AG04450 (cell line): ENCODE results near the gene RNF145. TPM values are rescaled to one million over a fixed set of nuclear protein-coding genes. Genes with fewer than 3 reads are reported as not detected.

Source experiments
- CTCF ChIA-PET: fragments of 300-600, 350-600 bp; formaldehyde crosslinking; extraction: SDS; loops from one replicate; lab custom pipeline; 2022; ENCODE audit warnings: antibody characterized with exemption, inconsistent platforms; lab: Charles Lee
- POLR2A ChIA-PET: fragments of 350-600 bp; formaldehyde crosslinking; extraction: SDS; loops from one replicate; lab custom pipeline; 2021; ENCODE audit warnings: antibody characterized with exemption, inconsistent platforms; lab: Yijun Ruan, JAX
- DNase-seq: peaks from one replicate; pipeline ENCODE4 v3.0.0-alpha.2; 2011; ENCODE audit warnings: low read depth, low spot score
- H3K27ac ChIP-seq: one replicate; pipeline ENCODE4 v1.5.1; 2012; ENCODE audit warnings: low read depth, low read length, control low read depth
- H3K27me3 ChIP-seq: one replicate; pipeline ENCODE4 v1.6.0; 2012; ENCODE audit warnings: low read length; ENCODE audit not compliant: control insufficient read depth, insufficient read depth
- H3K4me3 ChIP-seq: 2 replicates; pipeline ENCODE4 v1.5.1; 2011; ENCODE audit warnings: mild to moderate bottlenecking, low read depth, low read length, control low read depth
- H3K9me3 ChIP-seq: 2 replicates; pipeline ENCODE4 v1.5.1; 2012; ENCODE audit warnings: low read length; ENCODE audit not compliant: control insufficient read depth, insufficient read depth
- polyA plus RNA-seq: library from polyadenylated mRNA; depleted of rRNA; stranded (reverse); fragments of >200 nt; gene quantifications from 2 replicates; pipeline ENCODE4 v1.2.3, GENCODE V29; 2011
- TF ChIP-seq, protein P1 (sequence below): IDR thresholded peaks from 2 replicates; pipeline ENCODE4 v1.5.1; 2011; ENCODE audit warnings: low read depth, low read length, control low read depth, inconsistent platforms

The RNF145 gene
- polyA plus RNA-seq, 1 experiment = 66.3 TPM

DNA sequence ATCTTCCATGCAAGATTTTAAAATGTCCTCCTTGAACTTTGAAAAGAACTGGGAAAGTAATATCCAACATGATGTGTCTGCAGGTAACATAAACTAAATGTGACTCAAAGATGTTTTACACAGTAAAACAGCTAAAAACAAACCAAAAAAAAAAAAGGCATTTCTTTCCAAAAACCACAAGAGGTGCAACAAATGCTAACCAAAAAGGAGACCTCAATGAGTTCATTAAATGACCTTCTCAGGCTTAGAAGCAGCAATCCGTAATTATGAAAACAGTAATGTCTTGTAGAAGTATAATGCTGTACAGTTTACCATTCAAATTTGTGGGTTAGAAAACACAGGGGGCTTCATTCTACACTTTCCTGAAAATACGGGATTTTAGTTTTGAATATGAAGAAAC, 2.5 kb downstream of the RNF145 start:
- ChIA-PET CTCF (interaction anchor here (1.1 to 3.5 kb wide), 3 partner anchors 13 to 51 kb away, joined by 3 to 27 read pairs (median 4); no protein-coding TSS in a partner anchor), POLR2A (interaction anchor here (1.0 kb wide), 1 partner anchor 22 kb away, joined by 4 read pairs; no protein-coding TSS in a partner anchor)
- peak overlapping the region; percentile 85 for H3K4me3 ChIP-seq
- no peaks in the 10 kb centered on the region for H3K9me3 ChIP-seq
- no peaks in the 10 kb centered on the region for H3K27me3 ChIP-seq
- no peak overlapping the region for H3K27ac ChIP-seq
- no peak for DNase-seq
- TF ChIP-seq, protein P1, sequence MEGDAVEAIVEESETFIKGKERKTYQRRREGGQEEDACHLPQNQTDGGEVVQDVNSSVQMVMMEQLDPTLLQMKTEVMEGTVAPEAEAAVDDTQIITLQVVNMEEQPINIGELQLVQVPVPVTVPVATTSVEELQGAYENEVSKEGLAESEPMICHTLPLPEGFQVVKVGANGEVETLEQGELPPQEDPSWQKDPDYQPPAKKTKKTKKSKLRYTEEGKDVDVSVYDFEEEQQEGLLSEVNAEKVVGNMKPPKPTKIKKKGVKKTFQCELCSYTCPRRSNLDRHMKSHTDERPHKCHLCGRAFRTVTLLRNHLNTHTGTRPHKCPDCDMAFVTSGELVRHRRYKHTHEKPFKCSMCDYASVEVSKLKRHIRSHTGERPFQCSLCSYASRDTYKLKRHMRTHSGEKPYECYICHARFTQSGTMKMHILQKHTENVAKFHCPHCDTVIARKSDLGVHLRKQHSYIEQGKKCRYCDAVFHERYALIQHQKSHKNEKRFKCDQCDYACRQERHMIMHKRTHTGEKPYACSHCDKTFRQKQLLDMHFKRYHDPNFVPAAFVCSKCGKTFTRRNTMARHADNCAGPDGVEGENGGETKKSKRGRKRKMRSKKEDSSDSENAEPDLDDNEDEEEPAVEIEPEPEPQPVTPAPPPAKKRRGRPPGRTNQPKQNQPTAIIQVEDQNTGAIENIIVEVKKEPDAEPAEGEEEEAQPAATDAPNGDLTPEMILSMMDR = no peak

DNA sequence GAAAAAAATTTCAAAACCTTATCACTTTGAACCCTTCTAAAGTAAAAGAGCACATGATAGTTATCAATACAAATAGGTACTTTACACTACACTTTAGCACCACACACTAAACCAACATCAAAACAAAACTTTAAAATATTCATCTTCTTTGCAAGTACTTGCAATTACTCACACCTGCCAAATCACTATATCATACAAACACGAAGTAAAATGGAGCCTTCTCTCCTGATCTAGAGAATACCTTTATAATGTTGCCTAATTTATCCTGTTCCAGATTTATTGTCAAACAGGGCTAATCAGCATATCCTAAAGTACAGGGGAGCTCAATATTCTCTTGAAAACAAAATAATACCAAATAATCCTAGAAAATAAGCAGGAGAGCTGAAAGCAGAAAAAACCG, 3.0 kb downstream of the RNF145 start:
- H3K9me3 ChIP-seq = no peaks in the 10 kb centered on the region
- peak overlapping the region; percentile 85 for H3K4me3 ChIP-seq
- POLR2A ChIA-PET = no interaction called here
- H3K27me3 ChIP-seq = no peaks in the 10 kb centered on the region
- no peak for DNase-seq
- H3K27ac ChIP-seq = no peak overlapping the region
- TF ChIP-seq, protein P1 = no peak
- CTCF ChIA-PET = interaction anchor here (1.9 to 3.5 kb wide), 2 partner anchors 12 to 49 kb away, joined by 4 to 27 read pairs; no protein-coding TSS in a partner anchor

DNA sequence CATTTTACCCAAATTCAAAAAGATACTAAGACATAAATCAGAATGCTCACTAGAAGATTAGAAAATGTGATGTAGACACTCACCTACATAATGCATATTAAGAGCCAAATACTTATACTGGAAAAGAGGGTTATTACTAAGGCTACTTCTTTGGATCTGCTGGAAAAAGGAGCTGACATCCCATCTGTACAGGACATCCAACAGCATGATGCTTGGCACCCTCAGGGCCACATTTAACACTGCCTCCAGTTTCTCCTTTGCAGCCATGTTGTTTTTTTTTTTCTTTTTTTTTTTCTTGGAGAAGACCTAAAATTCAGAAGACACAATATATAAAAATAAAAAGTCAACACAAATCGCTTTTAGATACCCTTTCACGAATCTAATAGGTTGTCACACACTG, 6.0 kb downstream of the RNF145 start:
- ChIA-PET POLR2A (interaction anchor here (0.7 kb wide), 1 partner anchor 47 kb away, joined by 3 read pairs; no protein-coding TSS in a partner anchor), CTCF (interaction anchor here (1.2 kb wide), 1 partner anchor 819 kb away, joined by 3 read pairs; no protein-coding TSS in a partner anchor)
- TF ChIP-seq, protein P1 = no peak
- Histone ChIP-seq H3K4me3 (no peak overlapping the region), H3K27ac (no peak overlapping the region), H3K9me3 (no peaks in the 10 kb centered on the region), H3K27me3 (no peaks in the 10 kb centered on the region)
- DNase-seq = no peak

DNA sequence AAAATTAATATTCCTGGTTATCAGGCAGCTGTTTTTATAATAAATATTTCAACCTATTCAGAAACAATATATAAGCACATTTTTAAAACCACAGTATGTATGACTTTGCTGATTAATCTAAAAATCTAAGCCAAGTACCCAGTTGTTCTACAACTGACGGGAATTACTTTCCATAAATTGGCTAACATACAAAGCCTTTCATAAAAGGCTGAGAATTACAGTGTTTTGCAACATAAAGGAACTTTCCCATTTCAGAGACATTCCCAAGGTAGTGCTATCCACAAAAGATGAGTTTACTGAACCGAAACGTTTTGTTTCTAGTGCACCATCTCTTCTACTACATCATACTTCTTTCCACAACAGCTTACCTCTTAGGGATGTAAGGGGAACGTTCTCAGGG, 7.2 kb downstream of the RNF145 start:
- Histone ChIP-seq H3K27ac (no peak overlapping the region), H3K27me3 (no peaks in the 10 kb centered on the region), H3K4me3 (no peak overlapping the region), H3K9me3 (no peaks in the 10 kb centered on the region)
- ChIA-PET POLR2A (no interaction called here), CTCF (interaction anchor here (1.9 kb wide), 1 partner anchor 45 kb away, joined by 6 read pairs; no protein-coding TSS in a partner anchor)
- DNase-seq = no peak
- TF ChIP-seq, protein P1 = no peak

DNA sequence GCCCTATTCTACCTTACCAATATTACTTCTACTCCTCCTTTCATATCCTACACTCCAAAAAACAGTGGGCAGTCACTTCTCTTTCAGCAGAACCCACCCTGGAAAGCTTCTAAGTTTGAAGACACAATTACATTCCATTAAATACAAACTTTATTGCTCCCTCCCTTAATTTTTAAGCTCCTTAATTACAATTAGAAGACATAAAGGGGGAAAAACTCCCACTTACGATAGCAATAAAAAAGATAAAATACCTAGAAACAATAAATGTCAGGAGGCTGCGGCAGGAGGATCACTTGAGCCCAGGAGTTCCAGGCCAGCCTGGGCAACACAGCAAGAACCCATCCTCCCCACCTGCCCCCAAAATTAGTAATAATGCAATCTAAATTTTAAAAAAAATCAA, 9.6 kb downstream of the RNF145 start:
- DNase-seq = no peak
- TF ChIP-seq, protein P1 = no peak
- ChIA-PET CTCF (interaction anchor here (0.6 to 4.0 kb wide), 4 partner anchors 11 to 245 kb away, joined by 3 to 19 read pairs (median 3); no protein-coding TSS in a partner anchor), POLR2A (no interaction called here)
- Histone ChIP-seq H3K4me3 (no peak overlapping the region), H3K27ac (no peak overlapping the region), H3K27me3 (no peaks in the 10 kb centered on the region), H3K9me3 (no peaks in the 10 kb centered on the region)
